Measurements from ENCODE around the gene ATF6.

Gene ATF6

DNA sequence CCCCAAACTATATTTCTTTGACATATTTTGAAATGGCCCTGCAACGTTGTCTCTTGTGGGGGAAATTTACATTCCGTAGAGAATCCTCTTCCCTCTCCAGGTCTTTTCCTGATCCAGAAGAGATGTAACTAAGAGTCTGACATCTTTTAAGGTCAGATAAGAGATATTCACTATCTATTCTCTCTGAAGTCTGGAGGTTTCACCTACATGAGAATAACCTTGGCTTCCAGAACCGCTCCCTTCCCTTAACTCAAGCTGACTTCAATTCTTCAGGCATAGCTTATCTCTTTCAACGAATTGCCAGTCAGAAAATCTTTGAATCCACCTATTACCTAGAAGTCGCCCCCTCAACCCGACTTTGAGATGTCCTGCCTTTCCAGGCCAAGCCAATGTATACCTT lies 34.9 kb upstream of the ATF6 start:
- H3K9me3 ChIP-seq (ENCODE audit: low read depth, low read length), result no peaks in the 10 kb centered on the region
- H3K36me3 ChIP-seq (ENCODE audit: insufficient read depth, low read length), result no peaks in the 10 kb centered on the region
- no peak overlapping the region for H3K9ac ChIP-seq (ENCODE audit: insufficient read length)
- TF ChIP-seq FOXP2 (optimal IDR thresholded peaks at IDR 0.05; ENCODE audit: control extremely low read depth, extremely low read length, insufficient read depth) (no peak), EZH2 (IDR thresholded peaks at IDR 0.05) (no peak), POLR2AphosphoS5 (IDR thresholded peaks at IDR 0.05; ENCODE audit: borderline replicate concordance, low read depth, low read length) (no peak)
- H3K27ac ChIP-seq, result no peak overlapping the region
- DNase-seq (ENCODE audit: low read depth, low spot score), result no peak
- H3K4me3 ChIP-seq, result no peak overlapping the region

GRCh38 chr1:161731981-161732718 lies 34.0 kb upstream of the ATF6 start:
- DNase-seq (ENCODE audit: low read depth, low spot score), result no peak
- Histone ChIP-seq H3K36me3 (ENCODE audit: insufficient read depth, low read length) (no peaks in the 10 kb centered on the region), H3K27ac (no peak overlapping the region), H3K4me3 (no peak overlapping the region), H3K9me3 (ENCODE audit: low read depth, low read length) (no peaks in the 10 kb centered on the region), H3K9ac (ENCODE audit: insufficient read length) (no peak overlapping the region)
- no peak for TF ChIP-seq EZH2 (IDR thresholded peaks at IDR 0.05)
- TF ChIP-seq FOXP2 (optimal IDR thresholded peaks at IDR 0.05; ENCODE audit: control extremely low read depth, extremely low read length, insufficient read depth), result no peak
- no peak for TF ChIP-seq POLR2AphosphoS5 (IDR thresholded peaks at IDR 0.05; ENCODE audit: borderline replicate concordance, low read depth, low read length)

DNA sequence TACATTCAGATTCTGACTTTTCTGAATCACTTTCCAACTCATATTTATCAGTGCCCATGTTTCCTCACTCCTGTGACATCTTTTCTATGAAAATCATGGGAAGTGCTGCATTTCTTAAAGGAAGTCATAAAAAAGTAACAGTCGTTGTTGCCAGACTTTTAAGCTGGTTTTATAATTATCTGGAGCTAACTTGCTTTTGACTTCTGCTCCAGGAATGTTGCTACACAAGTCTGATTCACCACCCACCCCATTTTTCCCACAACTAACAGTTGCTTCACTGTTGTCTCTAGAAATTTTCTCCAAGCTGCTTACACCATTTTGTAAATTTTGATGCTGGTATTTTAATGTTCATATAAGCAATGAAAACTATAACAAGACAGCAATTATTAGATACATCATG lies 32.6 kb upstream of the ATF6 start:
- TF ChIP-seq FOXP2 (optimal IDR thresholded peaks at IDR 0.05; ENCODE audit: control extremely low read depth, extremely low read length, insufficient read depth) (no peak), POLR2AphosphoS5 (IDR thresholded peaks at IDR 0.05; ENCODE audit: borderline replicate concordance, low read depth, low read length) (no peak), EZH2 (IDR thresholded peaks at IDR 0.05) (no peak)
- DNase-seq (ENCODE audit: low read depth, low spot score), result no peak
- no peaks in the 10 kb centered on the region for H3K36me3 ChIP-seq (ENCODE audit: insufficient read depth, low read length)
- no peaks in the 10 kb centered on the region for H3K9me3 ChIP-seq (ENCODE audit: low read depth, low read length)
- no peak overlapping the region for H3K4me3 ChIP-seq
- no peak overlapping the region for H3K9ac ChIP-seq (ENCODE audit: insufficient read length)
- no peak overlapping the region for H3K27ac ChIP-seq

DNA sequence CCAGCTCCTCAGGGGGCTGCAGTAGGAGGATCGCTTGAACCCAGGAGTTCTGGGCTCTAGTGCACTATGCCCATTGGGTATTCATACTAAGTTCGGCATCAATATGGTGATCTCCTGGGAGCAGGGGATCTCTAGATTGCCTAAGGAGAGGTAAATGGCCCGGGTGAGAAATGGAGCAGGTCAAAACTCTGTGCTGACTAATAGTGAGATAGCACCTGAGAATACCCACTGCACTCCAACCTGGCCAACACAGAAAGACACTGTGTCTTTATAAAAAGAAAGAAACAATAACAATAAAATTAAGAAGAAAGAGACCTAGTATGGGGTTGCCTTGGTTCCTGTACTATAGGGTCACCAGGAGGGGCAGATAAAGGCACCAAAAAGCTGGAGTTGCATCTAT lies 30.3 kb upstream of the ATF6 start:
- TF ChIP-seq POLR2AphosphoS5 (IDR thresholded peaks at IDR 0.05; ENCODE audit: borderline replicate concordance, low read depth, low read length) (no peak), EZH2 (IDR thresholded peaks at IDR 0.05) (no peak), FOXP2 (optimal IDR thresholded peaks at IDR 0.05; ENCODE audit: control extremely low read depth, extremely low read length, insufficient read depth) (no peak)
- H3K27ac ChIP-seq, result no peak overlapping the region
- H3K4me3 ChIP-seq, result no peak overlapping the region
- H3K9ac ChIP-seq (ENCODE audit: insufficient read length), result no peak overlapping the region
- no peaks in the 10 kb centered on the region for H3K36me3 ChIP-seq (ENCODE audit: insufficient read depth, low read length)
- H3K9me3 ChIP-seq (ENCODE audit: low read depth, low read length), result no peaks in the 10 kb centered on the region
- DNase-seq (ENCODE audit: low read depth, low spot score), result no peak

DNA sequence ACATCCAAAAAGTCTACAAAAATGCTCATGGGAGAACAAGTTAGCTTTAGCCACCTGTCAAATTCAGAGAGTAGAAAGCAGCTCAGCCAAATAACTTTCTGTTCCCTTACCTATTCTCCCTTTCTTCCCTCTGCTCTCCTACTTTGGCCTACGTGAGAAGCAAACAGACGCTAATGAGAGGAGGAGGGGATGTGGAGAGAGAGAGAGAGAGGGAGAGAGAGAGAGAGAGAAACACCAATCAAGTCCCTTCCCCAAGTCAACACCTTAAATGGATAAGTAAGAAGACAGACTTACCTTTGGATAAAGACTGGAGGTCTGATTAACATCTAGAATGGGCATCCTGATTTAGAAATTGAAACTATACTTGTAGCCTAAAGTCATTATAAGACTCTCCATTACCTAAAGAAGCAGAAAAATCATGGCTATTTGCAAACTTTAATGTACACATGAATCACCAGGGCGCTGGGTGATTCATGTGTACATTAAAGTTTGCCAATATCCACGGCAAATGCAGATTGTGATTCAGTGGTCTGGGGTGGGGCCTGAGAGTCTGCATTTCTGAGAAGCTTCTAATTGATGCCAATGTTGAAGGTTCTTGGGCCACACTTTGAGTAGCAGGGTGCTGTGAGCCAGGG lies 29.7 kb upstream of the ATF6 start:
- Histone ChIP-seq H3K4me3 (no peak overlapping the region), H3K27ac (no peak overlapping the region), H3K9ac (ENCODE audit: insufficient read length) (no peak overlapping the region), H3K36me3 (ENCODE audit: insufficient read depth, low read length) (no peaks in the 10 kb centered on the region), H3K9me3 (ENCODE audit: low read depth, low read length) (no peaks in the 10 kb centered on the region)
- no peak for DNase-seq (ENCODE audit: low read depth, low spot score)
- TF ChIP-seq POLR2AphosphoS5 (IDR thresholded peaks at IDR 0.05; ENCODE audit: borderline replicate concordance, low read depth, low read length), result no peak
- TF ChIP-seq EZH2 (IDR thresholded peaks at IDR 0.05), result no peak
- no peak for TF ChIP-seq FOXP2 (optimal IDR thresholded peaks at IDR 0.05; ENCODE audit: control extremely low read depth, extremely low read length, insufficient read depth)

DNA sequence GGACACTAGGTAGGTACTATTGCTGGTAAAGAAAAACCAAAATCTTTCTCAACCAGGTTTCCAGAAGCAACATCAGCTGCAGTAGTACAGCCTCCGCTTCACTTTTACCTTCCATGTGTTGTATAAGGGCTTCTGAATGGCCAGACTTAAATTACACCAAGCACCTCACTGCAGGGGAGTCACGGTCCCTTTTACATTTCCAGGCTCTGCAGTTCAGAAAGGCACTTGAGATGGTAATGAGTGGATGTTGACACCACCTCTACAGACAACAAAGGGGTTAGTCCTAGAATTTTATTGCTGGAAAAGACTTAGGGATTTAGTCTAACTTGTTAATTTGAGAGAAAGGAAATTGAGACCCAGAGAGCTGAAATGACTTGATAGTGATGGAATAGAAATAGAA lies 28.5 kb upstream of the ATF6 start:
- no peak overlapping the region for H3K4me3 ChIP-seq
- no peaks in the 10 kb centered on the region for H3K36me3 ChIP-seq (ENCODE audit: insufficient read depth, low read length)
- no peaks in the 10 kb centered on the region for H3K9me3 ChIP-seq (ENCODE audit: low read depth, low read length)
- DNase-seq (ENCODE audit: low read depth, low spot score), result no peak
- no peak overlapping the region for H3K27ac ChIP-seq
- H3K9ac ChIP-seq (ENCODE audit: insufficient read length), result no peak overlapping the region
- TF ChIP-seq POLR2AphosphoS5 (IDR thresholded peaks at IDR 0.05; ENCODE audit: borderline replicate concordance, low read depth, low read length) (no peak), EZH2 (IDR thresholded peaks at IDR 0.05) (no peak), FOXP2 (optimal IDR thresholded peaks at IDR 0.05; ENCODE audit: control extremely low read depth, extremely low read length, insufficient read depth) (no peak)

DNA sequence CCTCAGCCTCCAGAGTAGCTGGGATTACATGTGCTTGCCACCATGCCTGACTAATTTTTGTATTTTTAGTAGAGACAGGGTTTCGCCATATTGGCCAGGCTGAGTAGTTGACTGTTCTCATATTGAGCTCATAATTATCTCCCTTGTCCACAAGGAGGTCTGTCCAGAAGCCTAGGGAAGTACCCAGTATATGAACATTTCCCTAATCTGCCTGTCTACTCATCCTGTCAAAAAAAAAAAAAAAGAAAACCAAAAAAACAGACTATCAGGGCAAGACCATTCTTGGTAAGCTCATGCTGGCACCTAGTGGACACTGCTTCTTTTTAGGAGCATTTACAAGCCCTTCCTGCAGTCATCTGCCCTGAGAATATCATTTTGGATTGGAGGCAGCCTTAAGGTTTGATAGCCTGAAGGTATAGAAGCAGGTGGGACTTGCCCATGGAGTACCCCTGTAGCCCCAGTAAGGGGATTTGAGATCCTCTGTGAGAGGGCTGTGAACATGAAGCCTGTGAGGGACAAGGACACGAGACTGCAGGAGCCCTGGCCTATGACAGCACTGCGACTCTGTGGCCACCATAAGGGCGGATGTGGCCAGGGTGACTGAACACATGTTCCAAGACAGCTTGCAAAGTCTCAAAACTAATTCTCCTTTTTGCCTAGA lies 27.4 kb upstream of the ATF6 start:
- H3K4me3 ChIP-seq, result no peak overlapping the region
- no peak overlapping the region for H3K27ac ChIP-seq
- H3K9ac ChIP-seq (ENCODE audit: insufficient read length), result no peak overlapping the region
- TF ChIP-seq FOXP2 (optimal IDR thresholded peaks at IDR 0.05; ENCODE audit: control extremely low read depth, extremely low read length, insufficient read depth) (no peak), POLR2AphosphoS5 (IDR thresholded peaks at IDR 0.05; ENCODE audit: borderline replicate concordance, low read depth, low read length) (no peak), EZH2 (IDR thresholded peaks at IDR 0.05) (no peak)
- H3K36me3 ChIP-seq (ENCODE audit: insufficient read depth, low read length), result no peaks in the 10 kb centered on the region
- DNase-seq (ENCODE audit: low read depth, low spot score), result no peak
- no peaks in the 10 kb centered on the region for H3K9me3 ChIP-seq (ENCODE audit: low read depth, low read length)

DNA sequence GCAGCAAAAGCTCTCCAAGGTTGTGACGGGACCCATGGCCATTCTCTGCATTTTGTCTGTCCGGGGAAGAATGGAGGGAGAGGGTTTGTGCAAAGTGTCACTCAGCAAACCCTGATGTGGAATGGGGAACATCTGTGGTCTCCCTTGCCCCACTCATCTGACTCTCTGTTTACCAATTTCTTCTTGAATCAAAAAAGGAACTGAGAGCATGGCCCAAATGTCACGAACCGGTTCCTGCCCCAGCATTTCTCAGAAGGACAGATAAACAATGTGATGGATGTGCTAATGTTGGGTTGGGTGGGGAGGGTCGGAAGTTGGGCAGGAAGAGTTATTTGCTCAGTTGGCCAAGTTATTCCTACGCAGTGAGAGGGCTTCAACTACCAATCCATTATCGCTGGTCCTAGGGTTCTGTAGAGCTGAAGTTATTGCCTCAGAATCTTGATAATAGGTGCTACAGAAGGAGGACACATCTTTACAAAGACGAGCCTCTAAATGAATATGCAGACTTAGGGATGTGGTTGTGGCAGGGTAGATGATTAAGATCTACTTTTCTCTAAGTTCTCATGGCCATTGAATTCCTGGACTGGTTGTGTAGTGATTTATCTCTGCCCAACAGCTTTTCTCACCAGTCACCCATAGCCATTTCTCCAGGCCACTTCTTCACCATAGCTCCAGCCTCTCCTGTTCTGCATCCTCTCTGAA lies 26.1 kb upstream of the ATF6 start:
- no peak for DNase-seq (ENCODE audit: low read depth, low spot score)
- no peak overlapping the region for H3K4me3 ChIP-seq
- TF ChIP-seq FOXP2 (optimal IDR thresholded peaks at IDR 0.05; ENCODE audit: control extremely low read depth, extremely low read length, insufficient read depth), result no peak
- TF ChIP-seq POLR2AphosphoS5 (IDR thresholded peaks at IDR 0.05; ENCODE audit: borderline replicate concordance, low read depth, low read length), result no peak
- no peak for TF ChIP-seq EZH2 (IDR thresholded peaks at IDR 0.05)
- H3K9ac ChIP-seq (ENCODE audit: insufficient read length), result no peak overlapping the region
- H3K9me3 ChIP-seq (ENCODE audit: low read depth, low read length), result no peaks in the 10 kb centered on the region
- H3K27ac ChIP-seq, result no peak overlapping the region
- no peaks in the 10 kb centered on the region for H3K36me3 ChIP-seq (ENCODE audit: insufficient read depth, low read length)
